ENCODE results near the gene CERCAM. TPM values are rescaled to one million over a fixed set of nuclear protein-coding genes. Genes with fewer than 3 reads are reported as not detected.

CERCAM gene
- total RNA-seq, 1 experiment from 2014 or later = 24.1 TPM

DNA sequence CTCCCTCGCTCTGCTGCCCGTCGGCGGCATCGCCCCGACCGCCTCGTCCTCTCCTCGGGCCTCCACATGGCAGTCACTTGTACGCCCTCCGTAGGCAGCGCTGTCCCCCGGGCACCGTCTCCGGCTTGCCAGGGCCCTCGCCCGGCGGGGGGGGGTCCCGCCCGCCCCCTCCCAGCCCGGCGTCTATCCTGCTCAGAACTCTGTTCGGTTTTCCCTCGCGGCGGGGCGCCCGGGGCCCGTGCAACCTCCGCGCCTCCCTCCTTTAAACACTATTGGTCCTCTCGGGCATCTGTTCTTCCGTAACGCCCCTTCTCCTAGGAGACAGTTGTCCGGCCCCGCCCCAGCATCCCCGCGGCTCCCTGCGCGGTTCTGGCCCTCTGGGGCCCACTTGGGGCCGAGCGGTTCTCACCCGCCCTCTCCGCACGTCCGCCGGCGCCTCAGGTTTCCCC is 36.0 kb downstream of the CERCAM start:
- peak; percentile 83 for DNase-seq (ENCODE audit: low read depth)

GRCh38 chr9:128457207-128457606 is 36.5 kb downstream of the CERCAM start:
- DNase-seq (ENCODE audit: low read depth) = no peak

GRCh38 chr9:128459011-128459410 is 38.4 kb downstream of the CERCAM start:
- no peak for DNase-seq (ENCODE audit: low read depth)

- DNase-seq (ENCODE audit: low read depth) = no peak
Observed at GRCh38 chr9:128469070-128469469, 48.4 kb downstream of the CERCAM start.

- peak; percentile 73 for DNase-seq (ENCODE audit: low read depth)
Observed at GRCh38 chr9:128470560-128470959, 49.9 kb downstream of the CERCAM start.

- DNase-seq (ENCODE audit: low read depth) = no peak
Observed at GRCh38 chr9:128473104-128473503, 52.4 kb downstream of the CERCAM start.

DNA sequence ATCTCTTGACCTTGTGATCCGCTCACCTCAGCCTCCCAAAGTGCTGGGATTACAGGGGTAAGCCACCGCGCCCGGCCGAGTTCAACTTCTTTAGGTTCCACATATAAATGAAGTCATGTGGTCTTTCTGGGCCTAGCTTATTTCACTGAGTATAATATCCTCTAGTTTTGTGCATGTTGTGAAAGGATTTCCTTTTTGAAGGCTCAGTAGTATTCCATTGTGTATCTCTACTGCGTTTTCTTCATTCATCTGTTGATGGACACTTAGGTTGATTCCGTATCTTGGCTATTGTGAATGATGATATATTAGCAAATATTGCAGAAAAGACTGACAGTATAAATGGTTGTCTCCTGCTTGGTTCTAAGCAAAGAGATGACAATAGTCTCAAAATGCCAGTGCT is 55.2 kb downstream of the CERCAM start:
- no peak for DNase-seq (ENCODE audit: low read depth)

DNA sequence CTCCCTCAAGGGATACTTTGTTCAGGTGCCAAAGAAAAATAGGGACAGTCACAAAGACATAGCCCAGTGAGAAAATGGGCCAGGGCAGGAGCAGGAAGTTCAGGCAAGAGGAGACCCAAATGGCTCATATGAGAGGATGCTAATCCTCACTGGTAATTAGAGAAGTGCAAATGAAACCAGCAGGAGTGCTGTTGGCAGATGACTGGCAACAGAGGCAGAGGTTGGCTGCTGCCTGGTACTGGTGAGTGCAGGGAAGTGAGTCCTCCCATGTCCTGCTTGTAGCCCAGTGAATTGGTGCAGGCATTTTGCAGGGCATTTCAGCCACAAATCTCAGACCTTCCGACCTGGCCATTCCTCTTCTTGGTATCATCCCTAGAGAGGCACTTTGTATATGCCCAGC is 58.6 kb downstream of the CERCAM start:
- no peak for DNase-seq (ENCODE audit: low read depth)

DNA sequence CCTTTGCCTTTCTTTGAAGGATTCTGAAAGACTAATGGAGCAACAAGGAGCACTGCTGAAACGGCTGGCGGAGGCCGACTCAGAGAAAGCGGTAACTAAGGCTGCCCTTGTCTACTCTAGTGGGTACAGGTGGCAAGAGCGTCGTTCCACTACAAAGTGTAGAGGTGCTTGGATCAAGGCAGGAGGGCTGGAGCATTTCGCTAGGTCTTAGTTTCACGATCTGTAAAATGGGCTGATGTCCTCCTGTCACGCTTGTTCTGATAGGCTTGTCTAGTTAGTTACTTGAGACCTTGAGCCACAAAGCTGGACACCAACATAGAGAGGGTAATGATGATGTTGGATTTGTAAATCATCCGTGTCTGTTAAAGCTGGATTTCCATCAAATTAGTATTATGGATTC is 60.9 kb downstream of the CERCAM start:
- DNase-seq (ENCODE audit: low read depth) = no peak

DNA sequence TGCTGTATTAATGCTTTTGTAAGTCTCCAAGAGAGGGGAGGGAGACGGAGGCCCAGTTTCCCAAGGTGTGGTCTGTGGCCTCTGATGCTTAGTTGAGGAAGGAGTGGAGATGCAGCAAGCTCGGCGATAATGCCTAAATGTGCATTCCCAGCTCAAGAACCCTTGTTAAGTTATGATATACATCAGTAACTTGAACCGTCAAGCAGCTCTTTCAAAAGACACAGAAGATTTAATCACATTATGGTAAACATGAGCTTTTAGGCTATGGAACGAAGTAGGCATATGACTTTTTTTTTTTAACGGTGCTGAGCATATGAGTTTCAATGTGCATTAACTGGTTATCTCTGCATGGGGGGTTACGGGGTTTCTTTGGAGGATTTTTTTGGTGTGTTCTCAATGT is 61.5 kb downstream of the CERCAM start:
- no peak for DNase-seq (ENCODE audit: low read depth)

GRCh38 chr9:128484686-128485413 is 64.2 kb downstream of the CERCAM start:
- no peak for DNase-seq (ENCODE audit: low read depth)

- DNase-seq (ENCODE audit: low read depth) = no peak
Observed at GRCh38 chr9:128485414-128485855, 64.8 kb downstream of the CERCAM start.

DNA sequence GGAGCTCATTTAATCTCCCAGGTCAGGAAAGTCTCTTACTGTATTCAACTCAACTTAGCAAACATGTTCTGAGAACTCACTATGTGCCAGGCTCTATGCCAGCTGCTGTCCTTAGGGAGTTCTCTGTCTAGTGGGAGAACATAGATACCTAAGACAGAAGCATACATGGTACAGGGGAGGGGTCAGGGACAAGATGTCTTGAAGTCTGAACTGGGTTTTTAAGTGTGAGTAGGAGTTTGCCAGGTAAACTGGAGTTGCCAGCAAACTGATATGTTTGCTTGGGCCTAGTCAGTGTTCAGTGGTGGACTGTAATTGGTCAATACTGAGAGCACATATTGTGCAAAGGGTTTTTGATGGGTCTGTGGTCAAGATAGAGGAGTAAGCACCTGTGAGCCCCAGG is 65.5 kb downstream of the CERCAM start:
- no peak for DNase-seq (ENCODE audit: low read depth)

Other genes starting within 250 kb of the CERCAM start
- gene CIZ1, start 229.3 kb upstream of the CERCAM start, total RNA-seq (2014; rRNA removed; shearing (Covaris generic)) = 50.2 and 52.4 TPM in 2 replicates
- gene DNM1, start 217.5 kb upstream of the CERCAM start, total RNA-seq (2014; rRNA removed; shearing (Covaris generic)) = 14.0 and 18.3 TPM in 2 replicates
- 82.9 and 119 TPM in 2 replicates for gene GOLGA2, start 144.8 kb upstream of the CERCAM start, total RNA-seq (2014; rRNA removed; shearing (Covaris generic))
- 61.4 and 68.8 TPM in 2 replicates for gene SWI5, start 144.6 kb upstream of the CERCAM start, total RNA-seq (2014; rRNA removed; shearing (Covaris generic))
- 12.4 and 19.2 TPM in 2 replicates for gene TRUB2, start 98.4 kb upstream of the CERCAM start, total RNA-seq (2014; rRNA removed; shearing (Covaris generic))
- 54.8 and 59.2 TPM in 2 replicates for gene COQ4, start 98.0 kb upstream of the CERCAM start, total RNA-seq (2014; rRNA removed; shearing (Covaris generic))
- gene SLC27A4, start 80.3 kb upstream of the CERCAM start, total RNA-seq (2014; rRNA removed; shearing (Covaris generic)) = 21.3 and 23.7 TPM in 2 replicates
- 40.8 and 50.7 TPM in 2 replicates for gene URM1, start 49.5 kb upstream of the CERCAM start, total RNA-seq (2014; rRNA removed; shearing (Covaris generic))
- gene ODF2, start 35.1 kb downstream of the CERCAM start, total RNA-seq (2014; rRNA removed; shearing (Covaris generic)) = 32.7 and 56.5 TPM in 2 replicates
- gene GLE1, start 83.9 kb downstream of the CERCAM start, total RNA-seq (2014; rRNA removed; shearing (Covaris generic)) = 48.2 and 61.4 TPM in 2 replicates
- gene SPTAN1, start 131.7 kb downstream of the CERCAM start, total RNA-seq (2014; rRNA removed; shearing (Covaris generic)) = 116 and 198 TPM in 2 replicates
- 94.7 and 137 TPM in 2 replicates for gene DYNC2I2, start 236.0 kb downstream of the CERCAM start, total RNA-seq (2014; rRNA removed; shearing (Covaris generic))

Measured in M059J (cell line).